ENCODE measurements around the gene PPT1. TPM values are rescaled to one million over a fixed set of nuclear protein-coding genes. Genes with fewer than 3 reads are reported as not detected.

The PPT1 gene
- total and polyA plus RNA-seq, 12 donors: 31.5 to 71.3 (median 37.1) TPM

DNA sequence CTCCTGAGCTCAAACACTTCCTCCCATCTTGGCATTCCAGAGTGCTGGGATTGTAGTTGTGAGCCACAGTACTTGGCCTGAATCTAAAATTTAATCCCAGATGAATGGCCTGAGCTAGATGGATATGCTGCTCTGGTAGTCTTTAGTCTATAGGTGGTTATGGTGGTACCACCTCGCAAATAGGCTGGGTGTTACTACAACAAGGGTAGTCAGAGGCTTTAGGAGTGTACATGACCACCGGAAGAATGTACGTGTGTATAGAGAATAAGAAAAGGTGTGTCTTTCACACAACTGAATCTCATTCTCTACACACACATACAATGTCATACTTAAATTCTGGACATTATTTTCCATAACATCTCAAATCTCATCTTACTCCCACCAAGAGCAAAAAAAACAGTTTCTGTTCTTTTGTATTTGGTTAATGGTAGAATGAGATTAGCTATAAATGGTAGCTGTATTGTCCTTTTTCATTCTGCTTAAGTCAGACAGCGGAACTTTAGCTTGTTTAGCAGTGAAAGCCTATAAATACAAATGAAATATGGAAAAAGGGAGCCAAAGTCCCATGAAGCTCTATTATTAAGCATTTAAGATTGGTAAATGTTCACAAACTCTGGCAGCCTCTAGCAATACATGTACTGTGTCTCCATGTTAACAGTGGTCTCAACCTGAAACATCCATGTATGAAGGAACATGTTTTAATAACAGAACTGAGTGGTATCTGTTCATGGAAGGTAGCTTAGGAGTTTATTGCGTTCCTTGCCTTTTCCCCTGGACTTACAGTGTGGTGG lies 40.3 kb downstream of the PPT1 start:
- Histone ChIP-seq H3K4me3 (no peak overlapping the region), H3K36me3 (peaks cover 0 to 56% (median 11%) of the 10 kb centered on the region in 9 donors), H3K9me3 (no peaks in the 10 kb centered on the region), H3K27me3 (no peaks in the 10 kb centered on the region), H3K27ac (peak overlapping the region in 4 of 10 donors; percentile 43 to 76 (median 62)), H3K4me1 (peaks cover 17 to 100% (median 89%) of the 10 kb centered on the region in 9 donors)
- no peak for ATAC-seq
- TF ChIP-seq CTCF (IDR thresholded peaks at IDR 0.05): no peak
- no peak for DNase-seq
- 94 to 97% methylated on average over 5 of the region's 5 CpGs for WGBS, 2 donors
- intact Hi-C loops (cut with DNase I): no loop called here

- Histone ChIP-seq H3K4me3 (no peak overlapping the region), H3K27ac (peak overlapping the region in 4 of 10 donors; percentile 1 to 56 (median 35)), H3K4me1 (peaks cover 5 to 100% (median 79%) of the 10 kb centered on the region in 9 donors), H3K27me3 (no peaks in the 10 kb centered on the region), H3K36me3 (peaks cover 0 to 68% (median 0%) of the 10 kb centered on the region in 9 donors), H3K9me3 (no peaks in the 10 kb centered on the region)
- peak in 1 of 2 donors; percentile 30 for DNase-seq
- WGBS, 2 donors: 70 to 81% methylated on average over 11 of the region's 11 CpGs
- ATAC-seq: peak in 2 of 8 donors; percentile 36 to 55
- TF ChIP-seq CTCF (IDR thresholded peaks at IDR 0.05): no peak
- intact Hi-C loops (cut with DNase I): no loop called here
Measured at GRCh38 chr1:40053138-40053887, 43.7 kb downstream of the PPT1 start.

GRCh38 chr1:40050863-40051262 lies 46.2 kb downstream of the PPT1 start:
- H3K9me3 ChIP-seq: no peaks in the 10 kb centered on the region
- WGBS, 2 donors: 84 to 87% methylated on average over 3 of the region's 3 CpGs
- DNase-seq: no peak
- H3K4me3 ChIP-seq: no peak overlapping the region
- no peaks in the 10 kb centered on the region for H3K27me3 ChIP-seq
- H3K36me3 ChIP-seq: peaks cover 0 to 82% (median 0%) of the 10 kb centered on the region in 9 donors
- intact Hi-C loops (cut with DNase I): no loop called here
- TF ChIP-seq CTCF (IDR thresholded peaks at IDR 0.05): no peak
- no peak for ATAC-seq
- peaks cover 0 to 100% (median 79%) of the 10 kb centered on the region in 9 donors for H3K4me1 ChIP-seq
- peak overlapping the region in 1 of 10 donors; percentile 12 for H3K27ac ChIP-seq

DNA sequence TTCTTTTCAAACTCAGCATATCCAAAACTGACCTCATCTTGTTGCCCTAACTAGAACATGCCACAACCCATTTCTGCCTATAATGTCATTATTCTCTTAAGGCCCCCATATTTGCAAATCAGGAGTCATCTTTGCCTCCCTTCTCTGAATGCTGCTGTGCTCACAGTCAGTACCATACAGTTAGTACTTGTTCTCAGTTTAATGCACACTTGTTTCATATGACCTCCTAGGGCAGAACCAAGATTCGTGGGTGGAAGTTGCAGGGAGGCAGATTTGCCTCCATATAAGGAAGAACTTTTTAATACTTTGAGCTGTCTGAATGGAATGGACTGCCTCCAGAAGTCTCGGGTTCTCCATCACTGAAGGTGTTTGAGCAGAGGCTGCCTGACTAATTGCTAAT lies 47.3 kb downstream of the PPT1 start:
- no peaks in the 10 kb centered on the region for H3K9me3 ChIP-seq
- ATAC-seq: peak in 5 of 8 donors; percentile 11 to 46 (median 25)
- peaks cover 0 to 100% (median 79%) of the 10 kb centered on the region in 9 donors for H3K4me1 ChIP-seq
- WGBS, 2 donors: 40 to 49% methylated on average over 2 of the region's 2 CpGs
- no peak for TF ChIP-seq CTCF (IDR thresholded peaks at IDR 0.05)
- H3K27ac ChIP-seq: peak overlapping the region in 5 of 10 donors; percentile 18 to 60 (median 32)
- H3K27me3 ChIP-seq: no peaks in the 10 kb centered on the region
- intact Hi-C loops (cut with DNase I): no loop called here
- H3K36me3 ChIP-seq: peaks cover 0 to 81% (median 0%) of the 10 kb centered on the region in 9 donors
- DNase-seq: no peak
- H3K4me3 ChIP-seq: no peak overlapping the region
